ENCODE results near the gene POU2F3.

GRCh38 chr11:120222916-120223315, 17.0 kb upstream of the POU2F3 start:
- TF ChIP-seq MAFK (IDR thresholded peaks at IDR 0.05; ENCODE audit: low read depth, low read length) (no peak), BHLHE40 (IDR thresholded peaks at IDR 0.05; ENCODE audit: low read depth, low read length) (no peak), CEBPB (IDR thresholded peaks at IDR 0.05; ENCODE audit: low read depth, low read length) (no peak), RFX5 (IDR thresholded peaks at IDR 0.05; ENCODE audit: low read depth, low read length) (no peak), POLR2A (IDR thresholded peaks at IDR 0.05; ENCODE audit: low read depth, low read length) (no peak), NFE2L2 (IDR thresholded peaks at IDR 0.05; ENCODE audit: low read depth, low read length) (no peak), RAD21 (IDR thresholded peaks at IDR 0.05; ENCODE audit: low read length) (no peak), USF2 (IDR thresholded peaks at IDR 0.05; ENCODE audit: low read depth, low read length) (no peak), SMC3 (IDR thresholded peaks at IDR 0.05; ENCODE audit: low read depth, low read length) (no peak)
- TF ChIP-seq, protein P1, sequence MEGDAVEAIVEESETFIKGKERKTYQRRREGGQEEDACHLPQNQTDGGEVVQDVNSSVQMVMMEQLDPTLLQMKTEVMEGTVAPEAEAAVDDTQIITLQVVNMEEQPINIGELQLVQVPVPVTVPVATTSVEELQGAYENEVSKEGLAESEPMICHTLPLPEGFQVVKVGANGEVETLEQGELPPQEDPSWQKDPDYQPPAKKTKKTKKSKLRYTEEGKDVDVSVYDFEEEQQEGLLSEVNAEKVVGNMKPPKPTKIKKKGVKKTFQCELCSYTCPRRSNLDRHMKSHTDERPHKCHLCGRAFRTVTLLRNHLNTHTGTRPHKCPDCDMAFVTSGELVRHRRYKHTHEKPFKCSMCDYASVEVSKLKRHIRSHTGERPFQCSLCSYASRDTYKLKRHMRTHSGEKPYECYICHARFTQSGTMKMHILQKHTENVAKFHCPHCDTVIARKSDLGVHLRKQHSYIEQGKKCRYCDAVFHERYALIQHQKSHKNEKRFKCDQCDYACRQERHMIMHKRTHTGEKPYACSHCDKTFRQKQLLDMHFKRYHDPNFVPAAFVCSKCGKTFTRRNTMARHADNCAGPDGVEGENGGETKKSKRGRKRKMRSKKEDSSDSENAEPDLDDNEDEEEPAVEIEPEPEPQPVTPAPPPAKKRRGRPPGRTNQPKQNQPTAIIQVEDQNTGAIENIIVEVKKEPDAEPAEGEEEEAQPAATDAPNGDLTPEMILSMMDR (conservative IDR thresholded peaks at IDR 0.05; ENCODE audit: low read depth, low read length): no peak
- TF ChIP-seq, protein P2, sequence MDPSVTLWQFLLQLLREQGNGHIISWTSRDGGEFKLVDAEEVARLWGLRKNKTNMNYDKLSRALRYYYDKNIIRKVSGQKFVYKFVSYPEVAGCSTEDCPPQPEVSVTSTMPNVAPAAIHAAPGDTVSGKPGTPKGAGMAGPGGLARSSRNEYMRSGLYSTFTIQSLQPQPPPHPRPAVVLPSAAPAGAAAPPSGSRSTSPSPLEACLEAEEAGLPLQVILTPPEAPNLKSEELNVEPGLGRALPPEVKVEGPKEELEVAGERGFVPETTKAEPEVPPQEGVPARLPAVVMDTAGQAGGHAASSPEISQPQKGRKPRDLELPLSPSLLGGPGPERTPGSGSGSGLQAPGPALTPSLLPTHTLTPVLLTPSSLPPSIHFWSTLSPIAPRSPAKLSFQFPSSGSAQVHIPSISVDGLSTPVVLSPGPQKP (IDR thresholded peaks at IDR 0.05; ENCODE audit: borderline replicate concordance, low read depth, low read length): no peak
